Measurements from ENCODE around the gene OLFM2. TPM values are rescaled to one million over a fixed set of nuclear protein-coding genes. Genes with fewer than 3 reads are reported as not detected.
A peak's percentile ranks its signal among the peaks of the same experiment; 100 is the strongest.

The OLFM2 gene
- total RNA-seq, 2 donors from 2014 or later: 1.7 to 5.0 TPM

DNA sequence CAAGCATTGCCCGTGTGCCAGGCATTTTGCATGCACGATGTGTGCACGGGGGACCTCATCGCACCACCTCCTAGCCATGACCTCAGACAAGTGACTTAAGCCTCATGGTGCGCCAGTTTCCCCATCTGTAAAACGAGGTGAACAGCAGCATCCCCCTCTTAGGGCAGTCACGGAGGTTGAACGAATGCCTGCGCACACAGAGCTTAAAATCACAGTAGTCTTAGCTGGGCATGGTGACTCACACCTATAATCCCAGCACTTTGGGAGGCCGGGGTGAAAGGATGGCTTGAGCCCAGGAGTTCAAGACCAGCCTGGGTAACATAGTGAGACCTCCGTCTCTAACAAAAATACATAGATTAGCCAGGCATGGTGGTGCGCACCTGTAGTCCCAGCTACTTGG is 52.6 kb downstream of the OLFM2 start:
- H3K9me3 Mint-ChIP-seq: no peaks in the 10 kb centered on the region
- H3K36me3 Mint-ChIP-seq: no peaks in the 10 kb centered on the region
- H3K27ac Mint-ChIP-seq: no peak overlapping the region
- ATAC-seq: no peak
- DNase-seq (ENCODE audit: low spot score in 2 of 2): no peak

DNA sequence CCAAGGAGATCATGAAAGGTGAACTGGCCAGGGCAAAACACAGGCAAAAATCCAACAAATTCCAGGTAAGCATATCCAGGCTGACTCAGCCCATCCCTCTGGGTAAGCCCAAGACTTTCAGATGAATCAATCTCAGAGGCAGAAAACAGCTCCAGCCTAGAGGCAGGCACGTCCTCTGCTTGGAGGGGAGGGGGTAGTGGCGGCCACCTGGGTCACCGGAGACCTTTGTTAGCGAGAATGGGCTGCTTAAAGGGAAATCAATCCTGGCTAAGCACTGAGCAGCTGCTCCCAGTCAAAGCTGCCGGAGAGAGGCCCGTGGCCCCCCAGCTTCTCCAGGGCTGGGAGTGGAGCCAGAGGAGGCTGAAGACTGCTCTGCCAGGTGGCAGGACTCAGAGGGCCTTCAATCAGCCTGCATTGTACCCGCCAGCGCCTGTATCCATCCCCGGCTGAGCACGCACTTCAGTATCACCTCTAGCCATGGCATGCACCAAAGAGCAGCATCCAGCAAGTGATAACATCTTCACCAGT is 53.0 kb downstream of the OLFM2 start:
- H3K36me3 Mint-ChIP-seq: no peaks in the 10 kb centered on the region
- H3K27ac Mint-ChIP-seq: no peak overlapping the region
- ATAC-seq (no peak), DNase-seq (ENCODE audit: low spot score in 2 of 2) (no peak)
- H3K9me3 Mint-ChIP-seq: no peaks in the 10 kb centered on the region

DNA sequence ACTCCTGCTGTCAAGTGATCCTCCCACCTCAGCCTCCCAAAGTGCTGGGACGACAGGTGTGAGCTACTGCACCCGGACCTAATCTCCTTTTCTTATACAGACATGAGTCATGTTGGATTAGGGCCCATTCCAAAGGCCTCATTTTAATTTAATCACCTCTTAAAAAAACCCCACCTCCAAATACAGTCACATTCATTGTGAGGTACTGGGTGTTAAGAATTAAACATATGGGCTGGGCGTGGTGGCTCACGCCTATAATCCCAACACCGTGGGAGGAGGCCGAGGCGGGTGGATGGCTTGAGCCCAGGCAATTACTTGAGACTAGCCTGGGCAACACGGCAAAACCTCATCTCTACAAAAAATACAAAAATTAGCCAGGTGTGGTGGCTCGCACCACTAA is 54.6 kb downstream of the OLFM2 start:
- no peaks in the 10 kb centered on the region for H3K36me3 Mint-ChIP-seq
- H3K27ac Mint-ChIP-seq: peak overlapping the region in 1 of 2 donors; percentile 4
- ATAC-seq (no peak), DNase-seq (ENCODE audit: low spot score in 2 of 2) (no peak)
- no peaks in the 10 kb centered on the region for H3K9me3 Mint-ChIP-seq

DNA sequence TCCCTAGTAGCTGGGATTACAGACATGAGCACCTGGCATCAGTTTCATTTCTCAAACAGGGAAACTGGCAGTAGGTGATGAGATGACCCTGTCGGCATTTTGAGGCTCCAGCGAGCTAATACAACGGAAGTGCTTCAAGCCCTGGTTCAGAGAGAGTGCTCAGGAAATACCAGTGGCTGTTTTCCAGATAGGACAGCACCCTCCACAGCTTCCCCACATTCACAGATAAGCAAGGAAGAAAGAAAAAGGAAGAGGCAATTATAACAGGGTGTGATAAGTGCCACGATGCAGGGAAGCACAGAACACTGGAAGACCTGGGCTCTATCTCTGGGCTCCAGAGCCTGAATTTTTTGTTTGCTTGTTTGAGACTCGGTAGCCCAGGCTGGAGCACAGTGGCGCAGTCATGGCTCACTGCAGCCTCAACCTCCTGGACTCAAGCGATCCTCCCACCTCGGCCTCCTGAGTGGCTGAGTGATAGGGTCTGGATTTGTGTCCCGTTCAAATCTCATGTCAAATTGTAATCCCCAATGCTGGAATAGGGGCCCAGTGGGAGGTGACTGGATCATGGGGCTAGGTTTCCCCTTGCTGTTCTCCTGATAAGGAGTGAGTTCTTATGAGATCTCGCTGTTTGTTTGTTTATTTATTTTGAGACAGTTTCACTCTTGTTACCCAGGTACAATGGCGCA is 57.7 kb downstream of the OLFM2 start:
- no peak for ATAC-seq
- Mint-ChIP-seq H3K9me3 (no peaks in the 10 kb centered on the region), H3K36me3 (no peaks in the 10 kb centered on the region), H3K27ac (peak overlapping the region in 1 of 2 donors; percentile 9)
- no peak for DNase-seq (ENCODE audit: low spot score in 2 of 2)

DNA sequence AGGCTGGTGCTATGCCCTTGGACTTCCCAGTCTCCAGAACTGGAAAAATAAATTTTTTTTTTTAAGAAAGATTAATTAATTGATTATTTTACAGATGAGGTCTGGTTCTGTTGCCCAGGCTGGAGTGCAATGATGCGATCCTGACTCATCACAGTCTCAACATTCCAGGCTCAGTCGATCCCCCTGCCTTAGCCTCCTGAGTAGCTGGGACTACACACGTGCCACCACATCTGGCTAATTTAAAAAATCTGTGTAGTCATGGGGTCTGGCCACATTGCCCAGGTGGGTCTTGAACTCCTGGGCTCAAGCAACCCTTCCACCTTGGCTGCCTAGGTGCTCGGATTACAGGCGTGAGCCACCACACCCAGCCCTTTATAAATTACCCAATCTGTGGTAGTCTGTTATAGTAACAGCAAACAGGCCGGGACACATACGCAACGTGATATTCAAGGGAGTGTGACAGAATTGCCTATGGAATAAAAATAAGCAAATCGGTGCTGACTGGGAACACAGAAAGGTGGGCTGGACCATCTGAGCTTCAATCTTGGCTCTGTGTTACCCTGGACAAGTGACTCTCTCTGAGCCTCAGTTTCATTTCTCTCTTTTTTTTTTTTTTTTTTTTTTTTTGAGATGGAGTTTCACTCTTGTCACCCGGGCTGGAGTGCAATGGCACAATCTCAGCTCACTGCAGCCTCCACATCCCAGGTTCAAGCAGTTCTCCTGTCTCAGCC is 58.4 kb downstream of the OLFM2 start:
- H3K36me3 Mint-ChIP-seq: no peaks in the 10 kb centered on the region
- DNase-seq (ENCODE audit: low spot score in 2 of 2) (no peak), ATAC-seq (no peak)
- H3K27ac Mint-ChIP-seq: peak overlapping the region in 1 of 2 donors; percentile 9
- H3K9me3 Mint-ChIP-seq: no peaks in the 10 kb centered on the region

DNA sequence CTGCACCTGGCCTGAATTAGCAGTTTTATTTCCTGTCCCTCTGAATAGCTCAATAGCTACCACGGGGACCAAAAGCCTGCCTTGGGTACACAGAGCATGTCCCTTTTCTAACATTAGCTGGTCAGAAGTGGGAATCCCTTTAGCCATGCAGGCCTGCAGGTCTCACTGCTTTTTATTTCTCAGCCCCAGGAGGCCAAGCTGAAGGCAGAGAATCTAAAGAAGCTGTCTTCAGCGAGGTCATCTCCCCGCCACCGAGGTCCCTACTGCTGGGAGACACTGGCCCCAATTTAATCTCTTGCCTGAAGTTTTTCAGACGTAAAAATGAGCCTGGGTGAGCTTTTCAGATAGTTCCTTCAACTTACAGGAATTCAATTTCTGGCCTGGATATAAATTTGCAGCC is 60.5 kb downstream of the OLFM2 start:
- peak overlapping the region in 1 of 2 donors; percentile 48 for H3K27ac Mint-ChIP-seq
- ATAC-seq: no peak
- H3K36me3 Mint-ChIP-seq: no peaks in the 10 kb centered on the region
- no peaks in the 10 kb centered on the region for H3K9me3 Mint-ChIP-seq
- DNase-seq (ENCODE audit: low spot score in 2 of 2): no peak

DNA sequence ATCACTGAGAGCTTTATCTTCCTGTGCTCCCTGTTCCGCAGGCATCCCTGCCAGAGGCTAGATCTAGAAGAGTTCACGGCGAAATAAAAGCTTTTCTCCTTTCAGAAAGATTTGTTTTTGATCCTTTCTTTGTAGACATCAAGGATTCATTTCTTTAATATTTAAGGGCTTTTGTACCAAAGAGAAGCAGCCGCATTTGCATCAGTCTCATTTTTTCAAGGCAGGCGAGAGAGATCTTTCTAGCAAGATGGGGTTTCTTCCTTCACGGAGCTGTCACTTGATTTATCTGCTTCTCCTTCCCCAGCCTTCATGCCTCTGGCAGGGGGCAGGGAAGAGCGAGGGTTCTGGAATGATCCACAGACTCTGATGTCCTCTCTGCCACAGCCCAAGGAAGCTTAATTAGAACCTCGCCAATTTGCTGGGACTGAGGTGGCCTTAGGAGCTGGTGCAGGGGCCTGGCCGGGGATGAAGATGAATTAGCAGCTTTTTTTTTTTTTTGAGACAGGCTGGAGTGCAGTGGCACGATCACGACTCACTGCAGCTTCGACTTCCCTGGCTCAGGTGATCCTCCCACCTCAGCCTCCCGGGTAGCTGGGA is 61.2 kb downstream of the OLFM2 start:
- H3K9me3 Mint-ChIP-seq: no peaks in the 10 kb centered on the region
- DNase-seq (ENCODE audit: low spot score in 2 of 2) (no peak), ATAC-seq (no peak)
- peak overlapping the region in 1 of 2 donors; percentile 48 for H3K27ac Mint-ChIP-seq
- no peaks in the 10 kb centered on the region for H3K36me3 Mint-ChIP-seq

DNA sequence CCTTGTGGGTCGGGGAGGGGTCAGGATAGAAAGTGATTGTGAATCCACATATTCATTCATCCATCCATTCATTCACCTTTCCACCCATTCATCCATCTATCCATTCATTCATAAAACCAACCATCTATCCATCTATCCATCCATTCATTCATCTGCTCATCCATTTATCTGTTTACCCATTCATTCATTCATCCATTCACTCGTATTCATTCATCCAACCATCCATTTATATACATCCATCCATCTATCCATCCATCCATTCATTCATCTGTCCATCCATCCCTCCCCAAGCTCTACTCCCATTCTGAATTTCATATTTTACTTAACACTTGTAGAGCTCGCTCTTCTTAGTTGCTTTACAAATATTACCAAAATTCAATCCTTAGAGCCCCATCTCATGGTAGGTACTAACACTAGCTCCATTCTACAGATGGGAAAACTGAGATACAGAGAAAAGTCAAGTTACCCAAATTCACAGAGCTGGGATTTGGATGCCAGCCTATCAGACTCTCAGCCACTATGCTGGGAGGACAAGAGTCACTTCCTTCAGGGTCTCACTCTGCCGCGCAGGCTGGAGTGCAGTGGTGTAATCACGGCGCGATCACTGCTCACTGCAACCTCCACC is 63.6 kb downstream of the OLFM2 start:
- ATAC-seq: no peak
- no peak overlapping the region for H3K27ac Mint-ChIP-seq
- no peaks in the 10 kb centered on the region for H3K36me3 Mint-ChIP-seq
- no peak for DNase-seq (ENCODE audit: low spot score in 2 of 2)
- H3K9me3 Mint-ChIP-seq: no peaks in the 10 kb centered on the region

DNA sequence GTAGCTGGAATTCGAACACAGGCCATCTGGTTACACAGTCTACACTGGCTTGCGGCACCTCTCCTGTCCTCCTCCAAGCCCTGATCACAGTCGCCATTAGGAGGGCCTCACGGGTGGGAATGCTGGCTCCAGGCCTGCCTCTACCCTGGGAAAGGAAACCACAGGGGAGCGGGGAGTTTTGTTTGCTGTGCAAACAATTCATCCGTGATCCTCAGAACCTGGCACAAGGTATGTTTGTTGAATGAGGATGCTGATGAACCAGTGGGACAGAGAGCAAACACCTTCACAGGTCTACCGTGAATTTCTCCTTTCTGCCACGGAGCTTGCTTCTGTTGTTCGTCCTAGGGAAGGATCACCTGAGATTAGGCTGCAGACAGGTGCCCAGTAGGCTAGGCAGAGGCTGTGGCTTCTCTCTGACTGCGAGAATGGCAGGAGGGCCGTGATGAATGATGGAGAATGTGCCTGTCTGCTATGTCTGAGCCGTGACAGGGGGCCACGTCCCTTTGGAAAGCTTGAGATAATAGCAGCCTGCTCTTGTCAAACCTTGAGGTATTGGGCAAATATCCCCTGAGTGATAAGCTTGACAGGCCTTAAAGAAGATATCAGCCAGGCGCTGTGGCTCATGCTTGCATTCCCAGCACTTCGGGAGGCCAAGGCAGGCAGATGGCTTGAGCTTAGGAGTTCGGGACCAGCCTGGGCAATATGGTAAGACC is 64.5 kb downstream of the OLFM2 start:
- Mint-ChIP-seq H3K9me3 (no peaks in the 10 kb centered on the region), H3K36me3 (no peaks in the 10 kb centered on the region), H3K27ac (no peak overlapping the region)
- DNase-seq (ENCODE audit: low spot score in 2 of 2): no peak
- ATAC-seq: no peak

DNA sequence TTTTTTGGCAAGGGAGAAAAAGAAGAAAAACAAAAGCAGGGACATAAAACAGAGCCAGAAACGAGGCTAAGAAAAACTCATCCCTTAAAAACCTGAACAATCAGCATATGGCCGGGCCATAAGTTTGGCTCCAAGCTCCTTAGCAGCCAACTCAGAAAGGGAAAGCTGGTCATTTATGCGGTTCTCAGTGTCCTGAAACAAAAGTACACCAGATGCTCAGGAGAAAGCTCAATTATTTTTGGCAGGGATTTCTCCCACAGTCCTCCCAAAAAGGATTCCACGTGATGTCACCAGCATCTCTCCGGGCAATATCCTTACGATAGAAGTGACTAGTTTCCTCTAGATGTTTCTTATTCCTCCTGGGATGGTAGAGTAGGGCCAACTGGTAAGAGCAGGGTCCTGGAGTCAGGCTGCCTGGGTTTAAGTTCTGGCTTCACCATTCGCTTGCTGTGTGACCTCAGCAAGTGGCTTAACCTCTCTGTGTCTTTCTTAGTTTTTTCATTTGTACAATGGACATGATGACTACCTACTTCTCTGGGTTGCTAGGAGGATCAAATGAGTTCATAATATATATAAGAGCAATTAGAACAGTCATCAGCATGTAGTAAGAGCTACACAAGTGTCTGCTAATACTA is 67.2 kb downstream of the OLFM2 start:
- DNase-seq (ENCODE audit: low spot score in 2 of 2) (no peak), ATAC-seq (no peak)
- no peaks in the 10 kb centered on the region for H3K36me3 Mint-ChIP-seq
- no peak overlapping the region for H3K27ac Mint-ChIP-seq
- H3K9me3 Mint-ChIP-seq: no peaks in the 10 kb centered on the region

DNA sequence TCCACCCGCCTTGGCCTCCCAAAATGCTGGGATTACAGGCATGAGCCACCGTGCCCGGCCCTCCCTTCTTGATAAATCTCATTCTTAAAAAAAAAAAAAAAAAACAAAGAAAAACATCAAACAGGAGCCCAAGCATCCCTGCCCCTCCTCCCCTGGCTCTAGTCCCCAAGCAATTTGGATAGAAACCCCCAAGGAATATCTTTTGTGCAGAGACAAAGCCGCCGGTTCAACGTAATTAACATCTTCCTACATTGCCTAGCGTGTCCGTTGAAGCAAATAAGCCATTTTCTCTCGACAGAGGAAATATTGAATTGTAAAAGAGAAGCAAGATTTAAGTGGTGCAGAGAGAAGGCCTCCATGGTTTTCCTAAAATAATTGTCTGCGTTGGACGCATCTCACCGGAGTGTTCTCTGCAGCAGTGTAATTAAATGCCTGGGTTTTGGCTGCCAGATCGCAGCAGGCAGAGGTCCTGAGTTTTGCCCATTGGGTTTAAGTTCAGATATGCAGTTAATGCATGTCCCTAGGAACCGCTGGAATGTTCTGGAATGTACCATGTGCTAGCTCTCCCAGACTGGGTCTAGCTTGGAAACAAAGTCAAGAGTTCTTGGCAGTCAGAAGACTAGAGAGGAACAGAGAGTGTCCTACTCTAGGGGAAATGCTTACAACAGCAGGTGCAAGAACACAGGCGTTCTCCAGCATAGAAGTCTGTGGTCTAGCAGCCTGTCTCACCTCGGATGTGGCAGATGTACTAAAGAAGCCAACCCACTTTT is 70.4 kb downstream of the OLFM2 start:
- H3K36me3 Mint-ChIP-seq: peaks cover 0 to 5% of the 10 kb centered on the region in 2 donors
- ATAC-seq (peak; percentile 36 to 57), DNase-seq (ENCODE audit: low spot score in 2 of 2) (no peak)
- H3K9me3 Mint-ChIP-seq: no peaks in the 10 kb centered on the region
- no peak overlapping the region for H3K27ac Mint-ChIP-seq

DNA sequence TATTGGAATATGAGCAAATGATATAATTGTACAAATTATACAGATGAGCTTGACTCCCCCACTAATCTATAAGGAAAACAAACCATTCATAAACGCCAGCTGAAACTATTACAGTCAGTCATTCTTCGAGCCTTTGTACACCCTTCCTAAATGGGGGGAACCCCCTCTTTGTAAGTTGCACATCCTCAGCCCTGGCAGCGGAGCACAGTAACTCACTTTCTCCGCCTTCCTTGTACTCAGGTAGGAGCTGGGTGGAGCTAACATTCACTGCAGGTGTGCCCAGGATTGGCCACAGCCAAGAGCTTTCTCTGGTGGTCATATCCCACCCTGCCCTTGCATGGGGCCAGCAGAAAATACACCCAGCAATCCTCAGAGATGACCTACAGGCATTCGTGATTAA is 72.6 kb downstream of the OLFM2 start:
- peak; percentile 78 to 80 for ATAC-seq
- H3K27ac Mint-ChIP-seq: peak overlapping the region; percentile 48 to 64
- peaks cover 0 to 5% of the 10 kb centered on the region in 2 donors for H3K36me3 Mint-ChIP-seq
- no peaks in the 10 kb centered on the region for H3K9me3 Mint-ChIP-seq
- DNase-seq (ENCODE audit: low spot score in 2 of 2): no peak

DNA sequence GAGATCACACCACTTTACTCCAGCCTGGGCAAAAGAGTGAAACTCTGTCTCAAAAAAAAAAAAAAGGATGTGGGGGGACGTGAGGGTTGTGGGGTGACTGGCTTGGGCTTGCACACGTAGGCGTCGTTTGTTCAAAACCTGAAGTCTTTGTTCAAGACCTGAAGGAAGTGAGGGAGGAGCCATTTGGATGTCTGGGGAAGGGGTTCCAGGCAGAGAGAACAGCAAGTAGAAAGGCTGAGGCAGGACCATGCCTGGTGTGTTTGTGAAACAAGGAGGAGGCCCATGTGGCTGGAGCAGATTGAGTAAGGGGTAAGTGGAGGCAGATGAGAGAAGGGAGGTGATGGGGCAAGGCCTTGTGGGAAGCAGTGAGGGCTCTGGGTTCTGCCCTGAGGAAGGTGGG is 73.4 kb downstream of the OLFM2 start:
- peaks cover 0 to 5% of the 10 kb centered on the region in 2 donors for H3K36me3 Mint-ChIP-seq
- no peaks in the 10 kb centered on the region for H3K9me3 Mint-ChIP-seq
- peak; percentile 41 to 66 for ATAC-seq

DNA sequence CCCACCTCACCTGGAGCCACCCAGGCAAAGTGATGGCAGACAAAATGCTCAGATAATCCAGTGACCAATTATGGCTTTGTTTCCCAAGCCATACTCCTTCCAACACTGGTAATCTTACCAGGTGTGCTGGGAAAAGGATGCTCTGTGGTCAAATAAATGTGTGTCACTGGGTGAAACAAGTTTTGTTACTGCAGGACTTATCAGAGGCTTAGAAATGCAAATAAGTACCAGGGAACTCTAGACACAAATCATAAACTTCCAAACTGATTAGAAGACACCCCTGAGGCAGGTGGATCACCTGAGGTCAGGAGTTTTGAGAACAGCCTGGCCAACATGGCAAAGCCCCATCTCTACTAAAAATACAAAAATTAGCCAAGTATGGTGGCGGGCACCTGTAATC is 74.8 kb downstream of the OLFM2 start:
- H3K27ac Mint-ChIP-seq: peak overlapping the region in 1 of 2 donors; percentile 62
- H3K9me3 Mint-ChIP-seq: no peaks in the 10 kb centered on the region
- DNase-seq (ENCODE audit: low spot score in 2 of 2): no peak
- peaks cover 0 to 14% of the 10 kb centered on the region in 2 donors for H3K36me3 Mint-ChIP-seq
- no peak for ATAC-seq

More for the DNA sequence above, 73.4 kb downstream of the OLFM2 start:
- no peak for DNase-seq (ENCODE audit: low spot score in 2 of 2)
- peak overlapping the region; percentile 64 to 94 for H3K27ac Mint-ChIP-seq

DNA sequence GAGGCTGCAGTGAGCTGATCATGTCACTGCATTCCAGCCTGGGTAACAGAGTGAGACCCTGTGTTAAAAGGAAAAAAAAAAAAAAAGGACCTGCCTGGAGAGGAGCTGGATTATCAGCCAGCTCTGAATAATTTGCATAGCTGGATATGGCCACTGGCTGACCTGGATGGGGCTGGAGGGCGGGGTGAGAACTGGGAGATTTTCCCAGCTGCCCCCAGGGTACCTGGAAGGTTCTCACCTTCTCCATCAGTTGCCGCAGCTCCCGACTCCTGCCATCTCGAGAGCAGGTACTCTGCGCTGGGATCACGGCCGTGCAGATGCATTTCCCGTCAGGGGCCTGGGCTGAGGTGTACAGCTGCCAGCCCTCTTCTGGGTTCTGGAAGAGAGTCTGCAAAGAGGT is 75.9 kb downstream of the OLFM2 start:
- ATAC-seq (no peak), DNase-seq (ENCODE audit: low spot score in 2 of 2) (no peak)
- H3K9me3 Mint-ChIP-seq: no peaks in the 10 kb centered on the region
- H3K27ac Mint-ChIP-seq: peak overlapping the region in 1 of 2 donors; percentile 62
- peaks cover 0 to 14% of the 10 kb centered on the region in 2 donors for H3K36me3 Mint-ChIP-seq
